ENCODE data around the gene FXYD5.
A peak's percentile ranks its signal among the peaks of the same experiment; 100 is the strongest.

DNA sequence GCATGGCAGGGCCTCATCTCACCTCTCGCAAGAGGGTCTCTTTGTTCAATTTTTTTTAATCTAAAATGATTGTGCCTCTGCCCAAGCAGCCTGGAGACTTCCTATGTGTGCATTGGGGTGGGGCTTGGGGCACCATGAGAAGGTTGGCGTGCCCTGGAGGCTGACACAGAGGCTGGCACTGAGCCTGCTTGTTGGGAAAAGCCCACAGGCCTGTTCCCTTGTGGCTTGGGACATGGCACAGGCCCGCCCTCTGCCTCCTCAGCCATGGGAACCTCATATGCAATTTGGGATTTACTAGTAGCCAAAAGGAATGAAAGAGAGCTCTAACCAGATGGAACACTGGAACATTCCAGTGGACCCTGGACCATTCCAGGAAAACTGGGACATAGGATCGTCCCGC, 31.0 kb upstream of the FXYD5 start:
- no peak for TF ChIP-seq CTCF (IDR thresholded peaks at IDR 0.05)
- TF ChIP-seq POLR2A (IDR thresholded peaks at IDR 0.05), result no peak
- TF ChIP-seq POLR2AphosphoS5 (IDR thresholded peaks at IDR 0.05), result peak in 2 of 4 donors; percentile 30 to 37
- TF ChIP-seq EP300 (IDR thresholded peaks at IDR 0.05), result no peak
